ENCODE measurements around the gene TALDO1.

- TF ChIP-seq CTCF (IDR thresholded peaks at IDR 0.05; ENCODE audit: low read length) (no peak), EZH2phosphoT487 (IDR thresholded peaks at IDR 0.05; ENCODE audit: low read length) (no peak)
Observed at GRCh38 chr11:777288-778255, 30.3 kb downstream of the TALDO1 start, which contains the start of gene GATD1.

Data from MM.1S (cell line).